H1 (cell line): ENCODE measurements around the gene ETNK1.

ENCODE experiments used
- CBX8 ChIP-seq: fragments of 300-800, 300-1000 bp; sonication (generic); IDR thresholded peaks from 2 replicates; pipeline ENCODE4 v1.7.1; 2016; ENCODE audit warnings: low read depth, low read length, borderline replicate concordance
- CHD2 ChIP-seq: IDR thresholded peaks from 2 replicates; pipeline ENCODE4 v1.6.1; 2012; ENCODE audit warnings: low read length, improper control_type of control experiment
- EP300 ChIP-seq, 2 experiments: IDR thresholded peaks; 1 replicate in 1 of 2; 2 replicates in 1 of 2; pipeline ENCODE4 v1.6.1; 2011 to 2012; ENCODE audit warnings: low read depth in 2 of 2, low read length in 2 of 2, mild to moderate bottlenecking in 2 of 2, borderline replicate concordance in 1 of 2, inconsistent platforms in 1 of 2, moderate library complexity in 1 of 2
- HDAC2 ChIP-seq, 2 experiments: fragments of 300-600 bp in 1 of 2; sonication (generic) in 1 of 2; IDR thresholded peaks; 2 replicates each; pipeline ENCODE4 v1.6.1; 2011 to 2012; ENCODE audit warnings: low read depth in 2 of 2, low read length in 2 of 2, mild to moderate bottlenecking in 2 of 2, moderate library complexity in 2 of 2, borderline replicate concordance in 1 of 2, inconsistent platforms in 1 of 2
- NANOG ChIP-seq: IDR thresholded peaks from 2 replicates; pipeline ENCODE4 v1.6.1; 2011; ENCODE audit warnings: low read length, low read depth, mild to moderate bottlenecking, inconsistent platforms; ENCODE audit not compliant: insufficient read depth, poor library complexity, severe bottlenecking
- POLR2A ChIP-seq, 2 experiments: IDR thresholded peaks; 1 replicate in 1 of 2; 2 replicates in 1 of 2; pipeline ENCODE4 v1.6.1; 2011; ENCODE audit warnings: low read depth in 2 of 2, low read length in 2 of 2, mild to moderate bottlenecking in 2 of 2; ENCODE audit errors: control extremely low read depth in 1 of 2
- POLR2AphosphoS5 ChIP-seq: IDR thresholded peaks from 2 replicates; pipeline ENCODE4 v1.6.1; 2011; ENCODE audit warnings: low read depth, low read length
- RNF2 ChIP-seq: fragments of 200-900, 300-1000 bp; sonication (generic); IDR thresholded peaks from 2 replicates; pipeline ENCODE4 v1.7.1; 2016; ENCODE audit warnings: borderline replicate concordance, low read depth, mild to moderate bottlenecking, antibody characterized with exemption, low read length; ENCODE audit not compliant: poor library complexity, severe bottlenecking; ENCODE audit errors: missing control alignments
- RXRA ChIP-seq: IDR thresholded peaks from 2 replicates; pipeline ENCODE4 v1.6.1; 2011; ENCODE audit warnings: low read depth, mild to moderate bottlenecking, low read length, moderate library complexity; ENCODE audit not compliant: insufficient read depth
- TBP ChIP-seq: IDR thresholded peaks from 2 replicates; pipeline ENCODE4 v1.6.1; 2011; ENCODE audit warnings: low read depth, low read length, improper control_type of control experiment
- ZNF274 ChIP-seq: IDR thresholded peaks from 2 replicates; pipeline ENCODE4 v1.7.0; 2012; ENCODE audit warnings: low read length, borderline replicate concordance; ENCODE audit errors: extremely low read depth
- TF ChIP-seq, protein P1 (sequence below), 3 experiments: IDR thresholded peaks; 1 replicate in 2 of 3; 2 replicates in 1 of 3; pipeline versions ENCODE4 v1.5.1 to v1.6.1; 2011; ENCODE audit warnings: low read length in 3 of 3, mild to moderate bottlenecking in 3 of 3, inconsistent platforms in 2 of 3, low read depth in 1 of 3, moderate library complexity in 1 of 3; ENCODE audit not compliant: insufficient read depth in 1 of 3; ENCODE audit errors: control extremely low read depth in 1 of 3
- TF ChIP-seq, protein P2 (sequence below): IDR thresholded peaks from 2 replicates; pipeline ENCODE4 v1.6.1; 2011; ENCODE audit warnings: low read depth, mild to moderate bottlenecking, low read length; ENCODE audit not compliant: insufficient read depth

DNA sequence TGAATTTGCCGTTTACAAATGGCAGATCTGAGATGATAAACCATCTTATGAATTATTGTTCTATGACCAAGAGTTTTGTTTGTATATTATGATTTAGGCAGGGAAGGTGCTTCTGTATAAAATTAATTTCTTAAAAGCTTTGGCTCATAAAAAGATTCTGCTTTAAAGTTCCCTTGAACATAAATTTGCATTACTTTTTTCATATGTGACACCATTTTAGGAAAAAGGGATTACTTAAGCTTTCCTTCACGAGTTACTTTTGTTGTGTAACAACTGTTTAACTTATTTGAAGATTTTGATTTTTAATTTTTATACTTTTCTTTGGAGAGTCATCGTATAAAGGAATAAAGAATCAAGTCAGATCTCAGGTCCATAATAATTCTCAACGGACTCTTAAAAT is 3.3 kb downstream of the ETNK1 start:
- TF ChIP-seq RNF2 (no peak), EP300 (IDR thresholded peaks at IDR 0.05; ENCODE audit: borderline replicate concordance in 1 of 2, low read depth in 2 of 2, low read length in 2 of 2) (no peak), POLR2A (IDR thresholded peaks at IDR 0.05; ENCODE audit: control extremely low read depth in 1 of 2, low read depth in 2 of 2, low read length in 2 of 2) (no peak), CHD2 (no peak), CBX8 (no peak), RXRA (no peak), ZNF274 (no peak), TBP (no peak), HDAC2 (IDR thresholded peaks at IDR 0.05; ENCODE audit: borderline replicate concordance in 1 of 2, low read depth in 2 of 2, low read length in 2 of 2) (no peak), POLR2AphosphoS5 (no peak), NANOG (no peak)
- TF ChIP-seq, protein P1, sequence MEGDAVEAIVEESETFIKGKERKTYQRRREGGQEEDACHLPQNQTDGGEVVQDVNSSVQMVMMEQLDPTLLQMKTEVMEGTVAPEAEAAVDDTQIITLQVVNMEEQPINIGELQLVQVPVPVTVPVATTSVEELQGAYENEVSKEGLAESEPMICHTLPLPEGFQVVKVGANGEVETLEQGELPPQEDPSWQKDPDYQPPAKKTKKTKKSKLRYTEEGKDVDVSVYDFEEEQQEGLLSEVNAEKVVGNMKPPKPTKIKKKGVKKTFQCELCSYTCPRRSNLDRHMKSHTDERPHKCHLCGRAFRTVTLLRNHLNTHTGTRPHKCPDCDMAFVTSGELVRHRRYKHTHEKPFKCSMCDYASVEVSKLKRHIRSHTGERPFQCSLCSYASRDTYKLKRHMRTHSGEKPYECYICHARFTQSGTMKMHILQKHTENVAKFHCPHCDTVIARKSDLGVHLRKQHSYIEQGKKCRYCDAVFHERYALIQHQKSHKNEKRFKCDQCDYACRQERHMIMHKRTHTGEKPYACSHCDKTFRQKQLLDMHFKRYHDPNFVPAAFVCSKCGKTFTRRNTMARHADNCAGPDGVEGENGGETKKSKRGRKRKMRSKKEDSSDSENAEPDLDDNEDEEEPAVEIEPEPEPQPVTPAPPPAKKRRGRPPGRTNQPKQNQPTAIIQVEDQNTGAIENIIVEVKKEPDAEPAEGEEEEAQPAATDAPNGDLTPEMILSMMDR (IDR thresholded peaks at IDR 0.05; ENCODE audit: control extremely low read depth in 1 of 3, insufficient read depth in 1 of 3, low read depth in 1 of 3, low read length in 3 of 3): no peak
- TF ChIP-seq, protein P2, sequence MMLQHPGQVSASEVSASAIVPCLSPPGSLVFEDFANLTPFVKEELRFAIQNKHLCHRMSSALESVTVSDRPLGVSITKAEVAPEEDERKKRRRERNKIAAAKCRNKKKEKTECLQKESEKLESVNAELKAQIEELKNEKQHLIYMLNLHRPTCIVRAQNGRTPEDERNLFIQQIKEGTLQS: no peak
